AG09319 (cell line): ENCODE results near the gene AAGAB.
"Not testable (repeated sequence)": the region's sequence is repeated elsewhere in the genome, so short reads cannot be mapped to it uniquely, and the experiment has no call there.

Source experiments
- DNase-seq: peaks from one replicate; pipeline ENCODE4 v3.0.0-alpha.2; 2010; ENCODE audit warnings: low read depth; ENCODE audit errors: extremely low read depth
- CTCF ChIP-seq: IDR thresholded peaks from 2 replicates; pipeline ENCODE4 v1.5.1; 2011; ENCODE audit warnings: low read depth, mild to moderate bottlenecking, inconsistent platforms, low read length, moderate library complexity

The AAGAB gene

DNA sequence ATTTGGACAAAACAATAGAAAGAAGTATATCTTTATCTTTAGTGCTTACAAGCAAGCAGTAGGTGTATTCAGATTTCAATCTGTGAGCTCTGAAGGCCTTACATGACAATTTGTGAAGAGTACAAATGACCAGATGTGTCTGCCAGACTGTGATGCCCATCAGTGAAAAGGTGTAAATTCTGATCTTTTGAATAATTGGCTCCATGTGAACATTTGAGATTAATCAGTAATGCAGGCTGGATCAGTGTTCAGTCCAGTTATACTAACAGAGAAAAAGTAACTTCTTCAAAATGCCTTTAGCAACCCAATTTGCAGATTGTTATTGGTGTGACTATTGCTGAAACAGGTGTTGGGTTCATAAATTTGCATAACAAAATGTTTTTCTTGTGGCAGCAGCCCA lies 5.3 kb upstream of the AAGAB start:
- TF ChIP-seq CTCF = no peak
- no peak for DNase-seq

DNA sequence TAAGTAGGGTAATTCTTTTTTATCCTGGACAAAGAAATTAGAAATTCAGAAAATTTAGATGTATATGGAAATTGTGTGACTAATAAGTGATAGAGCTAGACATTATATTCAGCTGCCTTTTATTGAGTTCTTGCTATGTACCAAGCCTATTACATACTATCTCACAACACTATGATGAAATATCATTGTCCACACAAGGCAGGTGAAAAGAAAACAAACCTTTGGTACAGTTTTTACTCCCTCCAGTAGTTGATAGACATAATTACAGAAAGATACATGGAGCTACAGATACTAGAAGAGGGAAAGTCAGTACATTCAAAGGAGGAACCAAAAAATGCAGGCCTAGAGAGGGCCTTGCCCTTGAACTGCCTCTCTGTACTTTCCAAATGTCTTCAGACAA lies 4.9 kb upstream of the AAGAB start:
- no peak for DNase-seq
- TF ChIP-seq CTCF = no peak

- not testable (repeated sequence) for DNase-seq
These were observed 4.0 kb upstream of the AAGAB start for GRCh38 chr15:67258412-67258811.

DNA sequence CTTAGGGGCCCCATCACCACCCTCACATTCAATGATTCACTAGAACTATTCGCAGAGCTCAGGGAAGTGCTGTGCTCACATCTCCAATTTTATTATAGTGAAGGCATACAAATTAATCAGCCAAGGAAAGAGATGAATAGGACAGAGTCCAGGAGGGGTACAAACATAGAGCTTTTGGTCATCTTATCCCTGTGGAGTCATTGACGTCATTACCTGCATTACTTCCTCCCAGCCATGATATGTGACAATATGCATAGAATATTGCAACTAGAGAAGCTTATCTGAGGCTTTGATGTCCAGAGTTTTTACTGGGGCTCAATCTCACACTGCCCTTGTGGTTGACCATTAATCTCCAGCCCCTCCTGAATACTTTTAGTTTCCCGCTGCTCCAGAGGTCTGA lies 1.6 kb upstream of the AAGAB start:
- no peak for DNase-seq
- TF ChIP-seq CTCF = no peak

- DNase-seq = no peak
- no peak for TF ChIP-seq CTCF
These were observed 768 bp downstream of the AAGAB start for GRCh38 chr15:67253549-67254237.

GRCh38 chr15:67253101-67253500 lies 1.4 kb downstream of the AAGAB start:
- DNase-seq = no peak
- no peak for TF ChIP-seq CTCF

GRCh38 chr15:67251318-67251717 lies 3.1 kb downstream of the AAGAB start:
- DNase-seq = no peak
- TF ChIP-seq CTCF = no peak

- DNase-seq = no peak
These were observed 4.6 kb downstream of the AAGAB start for GRCh38 chr15:67249830-67250229.

More at GRCh38 chr15:67249830-67250229, 4.6 kb downstream of the AAGAB start:
- no peak for TF ChIP-seq CTCF
